PC-3 (cell line): ENCODE data around the gene YIF1A.

Source experiments
- CTCF ChIP-seq: fragments of 300-600 bp; sonication (generic); conservative IDR thresholded peaks from 2 replicates; pipeline ENCODE4 v1.5.1; 2017; ENCODE audit warnings: antibody characterized with exemption, low read depth, mild to moderate bottlenecking, low read length
- EZH2 ChIP-seq: fragments of 300-600 bp; sonication (generic); IDR thresholded peaks from one replicate; pipeline ENCODE4 v1.6.1; 2017; ENCODE audit warnings: antibody characterized with exemption, mild to moderate bottlenecking, low read length; ENCODE audit not compliant: unreplicated experiment
- EZH2phosphoT487 ChIP-seq: fragments of 300-600 bp; sonication (generic); IDR thresholded peaks from 2 replicates; pipeline ENCODE4 v1.6.1; 2018; ENCODE audit warnings: mild to moderate bottlenecking, antibody characterized with exemption, low read length, borderline replicate concordance

DNA sequence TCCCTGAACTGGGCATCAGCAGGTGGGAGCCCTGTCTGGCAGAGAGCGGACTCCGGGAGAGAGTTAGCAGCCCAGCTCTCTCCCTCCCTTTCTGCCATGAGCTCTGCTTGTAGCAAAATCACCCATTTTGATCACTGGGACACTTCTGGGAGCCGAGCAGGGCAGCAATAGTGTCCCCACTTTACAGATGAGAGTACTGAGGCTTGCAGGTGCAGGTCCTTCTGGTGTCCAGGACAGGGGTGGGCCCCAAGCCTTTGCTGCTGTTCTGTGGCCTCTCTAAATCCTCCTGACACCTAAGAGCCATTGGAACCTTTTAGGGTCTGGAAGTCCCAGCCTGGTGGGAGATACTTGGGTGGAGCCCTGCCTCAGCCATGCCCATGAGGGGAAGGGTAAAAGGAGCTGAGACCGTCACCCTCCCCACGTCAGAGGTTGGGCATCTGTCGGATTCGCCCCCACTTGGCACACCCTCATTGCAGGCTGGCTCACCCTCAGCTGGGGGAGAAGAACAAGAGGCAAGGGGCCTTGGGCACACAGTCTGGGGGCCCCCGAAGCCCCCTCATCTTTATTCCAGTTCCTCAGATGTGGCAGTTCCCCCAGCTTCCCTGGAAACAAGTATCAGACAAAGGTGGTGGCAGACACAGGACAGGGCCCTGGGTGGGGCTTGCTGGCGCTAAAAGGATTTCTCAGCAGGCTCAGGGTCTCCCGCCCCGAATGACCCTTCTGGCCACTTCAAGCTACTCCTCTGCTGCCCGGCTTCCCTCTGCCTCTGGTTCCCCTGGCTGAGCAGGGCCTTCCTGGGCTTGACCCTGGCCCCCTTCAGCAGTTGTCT lies 42.8 kb upstream of the YIF1A start:
- TF ChIP-seq CTCF (no peak), EZH2 (no peak), EZH2phosphoT487 (no peak)
